Activated CD4-positive, alpha-beta memory T cell treated with anti-CD3 and anti-CD28 coated beads for 36 hours (primary cell): Measurements from ENCODE around the gene EREG. TPM values are rescaled to one million over a fixed set of nuclear protein-coding genes. Genes with fewer than 3 reads are reported as not detected.

ENCODE experiments used
- CTCF ChIA-PET: fragments of 350-600 bp; sonication (Branson Sonifier 250); formaldehyde crosslinking; loops from one replicate; lab custom pipeline; 2021; ENCODE audit warnings: antibody characterized with exemption, inconsistent platforms; lab: Charles Lee
- POLR2A ChIA-PET: fragments of 350-600 bp; sonication (Branson Sonifier 250); formaldehyde crosslinking; loops from one replicate; lab custom pipeline; 2021; ENCODE audit warnings: antibody characterized with exemption; lab: Charles Lee
- DNase-seq: peaks from one replicate; pipeline ENCODE4 v3.0.0-alpha.2; 2020
- H3K27ac Mint-ChIP-seq: one replicate; pipeline ENCODE4 v1.8.0; 2021; ENCODE audit warnings: mixed read lengths
- H3K27me3 Mint-ChIP-seq: one replicate; pipeline ENCODE4 v1.8.0; 2021; ENCODE audit warnings: mixed read lengths
- H3K36me3 Mint-ChIP-seq: one replicate; pipeline ENCODE4 v1.8.0; 2021; ENCODE audit warnings: mixed read lengths
- H3K4me1 Mint-ChIP-seq: one replicate; pipeline ENCODE4 v1.8.0; 2021; ENCODE audit warnings: low read depth, mixed read lengths
- H3K4me3 Mint-ChIP-seq: one replicate; pipeline ENCODE4 v1.8.0; 2021; ENCODE audit warnings: mild to moderate bottlenecking, mixed read lengths
- H3K9me3 Mint-ChIP-seq: one replicate; pipeline ENCODE4 v1.8.0; 2021; ENCODE audit warnings: mixed read lengths
- intact Hi-C: fragments of 100-400 bp; cut with micrococcal nuclease; formaldehyde crosslinking; loops from one replicate; pipeline ENCODE4 v1.15.1; 2023
- total RNA-seq, 2 experiments: library from RNA; stranded (reverse); gene quantifications; one replicate each; pipeline ENCODE4 v1.2.3, GENCODE V29; 2021

The EREG gene
- total RNA-seq, 2 experiments from 2014 or later = not detected

DNA sequence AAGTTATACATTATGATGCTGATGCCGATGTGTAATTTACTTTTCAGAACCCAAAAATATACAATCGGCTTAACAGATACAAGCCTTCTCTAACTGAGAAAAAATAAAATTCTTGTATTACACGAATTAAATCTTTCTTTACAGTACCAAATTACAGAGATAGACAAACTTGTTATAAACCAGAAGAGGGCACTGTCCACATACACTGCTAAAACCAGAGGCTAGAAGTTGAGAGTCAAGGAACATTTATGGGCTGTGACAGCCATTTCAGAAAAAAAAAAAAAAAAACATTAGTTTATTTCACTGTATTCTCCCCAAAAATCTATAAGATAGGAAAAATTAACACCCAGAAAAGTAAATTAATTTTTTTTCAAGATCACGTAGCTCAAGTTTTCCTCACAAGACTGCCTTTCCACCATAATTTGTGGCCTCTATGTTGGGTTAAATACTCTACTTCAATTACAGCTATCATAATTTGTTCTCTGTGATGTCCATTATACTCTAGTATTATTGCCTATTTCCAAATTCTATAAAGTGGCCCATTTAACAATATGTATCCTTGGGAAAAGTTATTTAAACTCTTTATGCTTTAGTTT, 12.0 kb downstream of the EREG start:
- ChIA-PET CTCF (interaction anchor here (0.6 to 4.4 kb wide), 14 partner anchors 8 to 1193 kb away, joined by 3 to 30 read pairs (median 3); partner anchors contain the start of gene AREG), POLR2A (interaction anchor here (0.7 kb wide), 1 partner anchor 101 kb away, joined by 6 read pairs; no protein-coding TSS in a partner anchor)
- H3K36me3 Mint-ChIP-seq = no peaks in the 10 kb centered on the region
- no peak overlapping the region for H3K27ac Mint-ChIP-seq
- DNase-seq = no peak
- H3K4me1 Mint-ChIP-seq = peaks cover 3% of the 10 kb centered on the region
- intact Hi-C loops = loop anchor here (1.0 kb wide), 3 partner anchors 155 to 298 kb away; no protein-coding TSS in a partner anchor
- H3K9me3 Mint-ChIP-seq = no peaks in the 10 kb centered on the region
- H3K4me3 Mint-ChIP-seq = no peak overlapping the region
- peaks cover 5% of the 10 kb centered on the region for H3K27me3 Mint-ChIP-seq

DNA sequence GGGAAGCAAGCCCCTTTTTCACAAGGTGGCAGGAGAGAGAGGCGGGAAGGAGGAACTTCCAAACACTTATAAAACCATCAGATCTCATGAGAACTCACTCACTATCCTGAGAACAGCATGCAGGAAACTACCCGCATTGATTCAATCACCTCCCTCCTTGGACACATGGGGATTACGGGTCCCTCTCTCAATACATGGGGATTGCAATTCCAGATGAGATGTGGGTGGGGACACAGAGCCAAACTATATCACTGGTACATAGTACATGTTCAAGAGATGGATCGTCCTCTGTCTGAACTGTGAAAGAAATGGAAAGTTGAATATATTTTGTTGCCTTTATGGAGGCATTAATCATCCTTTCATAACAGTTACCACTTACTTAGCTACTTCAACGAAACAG, 12.8 kb downstream of the EREG start:
- no peak overlapping the region for H3K4me3 Mint-ChIP-seq
- no peak for DNase-seq
- ChIA-PET POLR2A (interaction anchor here (0.7 kb wide), 1 partner anchor 101 kb away, joined by 6 read pairs; no protein-coding TSS in a partner anchor), CTCF (interaction anchor here (0.7 to 4.4 kb wide), 12 partner anchors 7 to 1138 kb away, joined by 3 to 30 read pairs (median 3); partner anchors contain the start of gene AREG)
- intact Hi-C loops = loop anchor here (1.0 kb wide), 3 partner anchors 155 to 298 kb away; no protein-coding TSS in a partner anchor
- no peaks in the 10 kb centered on the region for H3K9me3 Mint-ChIP-seq
- H3K36me3 Mint-ChIP-seq = no peaks in the 10 kb centered on the region
- peaks cover 8% of the 10 kb centered on the region for H3K27me3 Mint-ChIP-seq
- no peak overlapping the region for H3K27ac Mint-ChIP-seq
- H3K4me1 Mint-ChIP-seq = peaks cover 3% of the 10 kb centered on the region

DNA sequence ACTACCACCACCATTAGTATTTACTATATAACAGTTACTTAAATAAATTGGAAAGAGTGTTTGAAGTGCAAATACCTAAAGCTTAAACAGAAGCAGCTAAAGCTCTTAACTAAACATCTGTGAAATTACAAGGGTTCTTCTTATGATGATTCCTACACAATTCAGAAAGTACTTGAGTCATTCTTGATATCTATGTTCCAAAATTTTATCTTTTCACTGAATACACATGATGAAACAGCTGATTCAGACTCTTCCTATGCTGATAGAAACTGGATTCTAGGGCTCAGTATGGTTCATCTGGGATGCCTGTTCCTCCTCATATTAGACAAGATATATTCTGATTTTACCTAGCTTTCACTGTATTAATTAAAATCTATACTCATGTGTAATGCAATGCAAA, 13.6 kb downstream of the EREG start:
- H3K4me1 Mint-ChIP-seq = peaks cover 3% of the 10 kb centered on the region
- POLR2A ChIA-PET = no interaction called here
- CTCF ChIA-PET = interaction anchor here (0.9 to 4.4 kb wide), 5 partner anchors 154 to 297 kb away, joined by 3 to 30 read pairs (median 20); no protein-coding TSS in a partner anchor

DNA sequence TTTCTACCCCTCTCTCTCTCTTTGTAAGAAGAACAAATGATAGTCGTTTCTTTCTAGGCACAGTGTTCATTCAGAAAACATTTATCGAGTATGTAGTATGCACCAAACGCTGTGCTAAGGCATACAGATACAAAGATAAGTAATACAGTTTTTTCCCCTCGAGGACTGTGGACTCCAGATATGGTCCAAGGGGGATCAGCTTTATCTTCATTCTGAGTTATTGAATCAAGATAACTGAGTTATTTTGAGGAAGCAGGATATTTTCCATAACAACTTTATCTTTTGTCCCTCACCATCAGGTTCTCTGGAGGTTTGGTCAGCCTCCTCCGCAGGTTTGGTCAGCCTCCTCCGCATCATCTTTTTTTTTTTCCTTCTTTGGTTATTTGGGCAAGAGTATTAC, 15.0 kb downstream of the EREG start:
- intact Hi-C loops = no loop called here
- Mint-ChIP-seq H3K4me1 (no peaks in the 10 kb centered on the region), H3K4me3 (no peak overlapping the region), H3K9me3 (no peaks in the 10 kb centered on the region), H3K27me3 (peaks cover 6% of the 10 kb centered on the region), H3K27ac (no peak overlapping the region), H3K36me3 (no peaks in the 10 kb centered on the region)
- CTCF ChIA-PET = interaction anchor here (4.4 kb wide), 1 partner anchor 153 kb away, joined by 30 read pairs; no protein-coding TSS in a partner anchor
- DNase-seq = no peak
- POLR2A ChIA-PET = no interaction called here

More for the DNA sequence above, 13.6 kb downstream of the EREG start:
- Mint-ChIP-seq H3K36me3 (no peaks in the 10 kb centered on the region), H3K27me3 (peaks cover 9% of the 10 kb centered on the region), H3K27ac (no peak overlapping the region), H3K4me3 (no peak overlapping the region), H3K9me3 (no peaks in the 10 kb centered on the region)
- no peak for DNase-seq
- intact Hi-C loops = no loop called here

DNA sequence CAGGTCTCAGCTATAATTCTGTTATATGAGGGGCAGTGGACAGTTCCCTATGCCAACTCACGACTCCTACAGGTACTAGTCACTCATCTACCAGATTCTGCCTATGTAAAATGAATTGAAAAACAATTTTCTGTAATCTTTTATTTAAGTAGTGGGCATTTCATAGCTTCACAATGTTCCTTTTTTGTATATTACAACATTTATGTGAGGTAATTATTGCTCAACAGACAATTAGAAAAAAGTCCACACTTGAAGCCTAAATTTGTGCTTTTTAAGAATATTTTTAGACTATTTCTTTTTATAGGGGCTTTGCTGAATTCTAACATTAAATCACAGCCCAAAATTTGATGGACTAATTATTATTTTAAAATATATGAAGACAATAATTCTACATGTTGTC, 20.4 kb downstream of the EREG start:
- Mint-ChIP-seq H3K27ac (no peak overlapping the region), H3K9me3 (no peaks in the 10 kb centered on the region), H3K4me3 (no peak overlapping the region), H3K27me3 (peaks cover 9% of the 10 kb centered on the region), H3K36me3 (no peaks in the 10 kb centered on the region), H3K4me1 (no peaks in the 10 kb centered on the region)
- no peak for DNase-seq
- intact Hi-C loops = no loop called here
- POLR2A ChIA-PET = no interaction called here
- CTCF ChIA-PET = interaction anchor here (0.7 to 1.0 kb wide), 2 partner anchors 8 to 60 kb away, joined by 3 to 4 read pairs; partner anchors contain the start of gene AREG

DNA sequence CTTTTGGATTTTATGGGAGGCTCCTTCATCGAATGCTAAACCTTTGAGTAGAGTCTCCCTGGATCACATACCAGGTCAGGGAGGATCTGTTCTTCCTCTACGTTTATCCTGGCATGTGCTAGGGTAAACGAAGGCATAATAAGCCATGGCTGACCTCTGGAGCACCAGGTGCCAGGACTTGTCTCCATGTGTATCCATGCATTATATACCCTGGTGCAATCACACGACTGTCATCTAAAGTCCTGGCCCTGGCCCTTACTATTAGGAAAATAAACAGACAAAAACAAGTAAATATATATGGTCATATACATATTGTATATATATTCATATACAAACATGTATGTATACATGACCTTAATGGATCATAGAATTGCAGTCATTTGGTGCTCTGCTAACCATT, 21.2 kb downstream of the EREG start:
- POLR2A ChIA-PET = no interaction called here
- CTCF ChIA-PET = no interaction called here
- H3K27me3 Mint-ChIP-seq = peaks cover 9% of the 10 kb centered on the region

DNA sequence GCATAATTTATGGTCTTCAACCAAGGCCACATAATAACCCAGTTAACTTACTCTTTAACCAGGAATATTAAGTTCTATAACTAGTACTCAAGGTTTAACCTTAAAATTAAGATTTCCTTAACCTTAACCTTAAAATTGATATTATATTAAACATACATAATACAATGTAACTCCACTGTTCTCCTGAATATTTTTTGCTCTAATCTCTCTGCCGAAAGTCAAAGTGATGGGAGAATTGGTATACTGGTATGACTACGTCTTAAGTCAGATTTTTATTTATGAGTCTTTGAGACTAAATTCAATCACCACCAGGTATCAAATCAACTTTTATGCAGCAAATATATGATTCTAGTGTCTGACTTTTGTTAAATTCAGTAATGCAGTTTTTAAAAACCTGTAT, 22.8 kb downstream of the EREG start:
- Mint-ChIP-seq H3K36me3 (no peaks in the 10 kb centered on the region), H3K4me3 (no peak overlapping the region), H3K4me1 (no peaks in the 10 kb centered on the region), H3K27ac (no peak overlapping the region), H3K27me3 (peaks cover 5% of the 10 kb centered on the region), H3K9me3 (no peaks in the 10 kb centered on the region)
- CTCF ChIA-PET = no interaction called here
- intact Hi-C loops = no loop called here
- POLR2A ChIA-PET = no interaction called here
- DNase-seq = no peak

More for the DNA sequence above, 21.2 kb downstream of the EREG start:
- H3K9me3 Mint-ChIP-seq = no peaks in the 10 kb centered on the region
- H3K27ac Mint-ChIP-seq = no peak overlapping the region
- H3K4me3 Mint-ChIP-seq = no peak overlapping the region
- no peaks in the 10 kb centered on the region for H3K4me1 Mint-ChIP-seq
- no peaks in the 10 kb centered on the region for H3K36me3 Mint-ChIP-seq
- intact Hi-C loops = no loop called here
- no peak for DNase-seq

DNA sequence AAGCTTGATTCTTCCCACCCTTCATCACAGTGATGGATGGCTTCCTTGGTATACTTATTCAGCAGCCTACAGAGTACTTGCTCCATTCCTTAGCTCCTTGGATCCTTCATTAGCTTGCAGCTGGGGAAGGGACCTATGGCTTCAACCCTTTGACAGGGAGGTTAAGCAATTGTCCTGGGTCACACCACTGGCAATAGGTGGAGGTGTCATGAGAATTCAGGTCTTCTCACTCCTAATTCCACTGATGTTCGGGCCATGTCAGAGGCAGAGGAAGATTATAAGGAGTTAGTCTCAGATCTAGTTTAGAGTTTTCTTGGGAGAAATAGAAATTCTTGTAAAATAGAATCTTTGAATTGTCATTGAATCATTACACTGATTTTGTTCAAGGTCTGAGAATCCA, 24.5 kb downstream of the EREG start:
- Mint-ChIP-seq H3K36me3 (no peaks in the 10 kb centered on the region), H3K27me3 (peaks cover 5% of the 10 kb centered on the region), H3K4me3 (no peak overlapping the region), H3K27ac (no peak overlapping the region), H3K9me3 (no peaks in the 10 kb centered on the region), H3K4me1 (no peaks in the 10 kb centered on the region)
- DNase-seq = no peak
- POLR2A ChIA-PET = no interaction called here
- CTCF ChIA-PET = no interaction called here
- intact Hi-C loops = no loop called here

DNA sequence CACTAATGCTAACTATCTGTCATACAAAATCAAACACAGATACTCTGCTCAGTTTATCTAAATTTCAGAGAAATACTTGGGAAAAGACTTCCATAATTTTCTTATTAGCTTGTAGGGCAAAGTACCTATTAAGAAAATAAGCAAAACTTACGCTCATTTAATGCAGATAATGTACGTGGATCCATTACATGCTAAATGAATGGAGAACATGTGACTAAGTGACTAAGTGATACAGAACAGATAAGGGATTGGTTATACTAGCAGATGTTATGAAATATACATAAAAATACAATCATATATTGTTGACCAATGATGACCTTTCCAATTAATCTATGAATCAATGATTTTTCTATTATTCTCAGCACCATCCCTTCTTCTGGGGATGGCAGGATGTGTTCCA, 25.7 kb downstream of the EREG start:
- ChIA-PET POLR2A (no interaction called here), CTCF (no interaction called here)
- Mint-ChIP-seq H3K9me3 (no peaks in the 10 kb centered on the region), H3K4me3 (no peak overlapping the region), H3K27me3 (peaks cover 5% of the 10 kb centered on the region), H3K27ac (no peak overlapping the region), H3K4me1 (no peaks in the 10 kb centered on the region), H3K36me3 (no peaks in the 10 kb centered on the region)
- intact Hi-C loops = no loop called here
- DNase-seq = no peak

DNA sequence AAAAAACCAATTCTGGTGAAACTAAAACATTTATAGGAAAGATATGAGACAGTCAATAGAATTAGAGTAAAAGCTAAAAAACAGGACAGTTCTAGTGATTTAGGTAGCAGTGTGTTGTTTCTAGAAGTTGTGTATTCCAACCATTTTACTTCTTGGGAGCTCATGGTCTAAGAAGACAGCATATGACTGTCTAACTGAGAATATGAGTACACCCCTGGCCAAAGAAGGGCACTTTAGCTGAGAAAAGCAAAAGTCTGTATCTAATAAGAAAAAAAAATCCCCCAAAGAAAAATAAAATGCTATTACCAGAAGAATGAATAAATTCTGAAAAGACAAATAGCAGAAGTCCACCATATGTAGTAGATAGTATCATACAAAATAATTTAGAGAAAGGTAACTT, 26.4 kb downstream of the EREG start:
- DNase-seq = no peak
- no peak overlapping the region for H3K27ac Mint-ChIP-seq
- ChIA-PET CTCF (interaction anchor here (0.9 kb wide), 1 partner anchor 54 kb away, joined by 3 read pairs; the partner anchor contains the start of gene AREG), POLR2A (no interaction called here)
- H3K4me3 Mint-ChIP-seq = no peak overlapping the region
- no peaks in the 10 kb centered on the region for H3K4me1 Mint-ChIP-seq
- no peaks in the 10 kb centered on the region for H3K9me3 Mint-ChIP-seq
- H3K36me3 Mint-ChIP-seq = no peaks in the 10 kb centered on the region
- peaks cover 5% of the 10 kb centered on the region for H3K27me3 Mint-ChIP-seq
- intact Hi-C loops = no loop called here

DNA sequence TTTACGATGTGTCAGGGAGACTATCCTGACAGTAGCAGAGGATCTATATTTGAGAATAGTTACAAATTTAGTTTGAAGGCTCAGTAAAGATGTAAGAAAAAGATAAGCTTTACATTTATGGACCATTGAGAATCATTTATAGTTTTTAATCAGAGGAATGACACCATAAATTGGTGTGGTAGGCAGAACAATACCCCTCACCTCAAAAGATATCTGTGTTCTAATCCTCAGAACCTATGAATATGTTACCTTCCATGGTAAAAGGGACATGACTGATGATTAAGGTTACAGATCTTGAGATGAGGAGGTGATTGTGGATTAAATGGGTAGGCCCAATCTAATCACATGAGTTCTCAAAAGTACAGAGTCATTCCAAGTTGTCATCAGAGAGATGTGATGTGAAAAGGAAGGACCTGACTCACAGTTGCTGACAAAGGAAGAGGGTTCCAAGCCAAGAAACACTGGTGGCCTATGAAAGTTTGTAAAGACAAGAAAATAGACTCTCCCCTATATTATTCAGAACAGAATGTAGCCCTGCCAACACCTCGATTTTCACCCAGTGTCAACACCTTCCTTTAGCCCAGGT, 27.0 kb downstream of the EREG start:
- ChIA-PET CTCF (interaction anchor here (0.9 kb wide), 1 partner anchor 53 kb away, joined by 3 read pairs; the partner anchor contains the start of gene AREG), POLR2A (no interaction called here)
- H3K9me3 Mint-ChIP-seq = no peaks in the 10 kb centered on the region
- H3K4me1 Mint-ChIP-seq = no peaks in the 10 kb centered on the region
- intact Hi-C loops = no loop called here
- H3K27ac Mint-ChIP-seq = no peak overlapping the region
- H3K4me3 Mint-ChIP-seq = no peak overlapping the region
- peaks cover 5% of the 10 kb centered on the region for H3K27me3 Mint-ChIP-seq
- no peak for DNase-seq
- H3K36me3 Mint-ChIP-seq = no peaks in the 10 kb centered on the region

DNA sequence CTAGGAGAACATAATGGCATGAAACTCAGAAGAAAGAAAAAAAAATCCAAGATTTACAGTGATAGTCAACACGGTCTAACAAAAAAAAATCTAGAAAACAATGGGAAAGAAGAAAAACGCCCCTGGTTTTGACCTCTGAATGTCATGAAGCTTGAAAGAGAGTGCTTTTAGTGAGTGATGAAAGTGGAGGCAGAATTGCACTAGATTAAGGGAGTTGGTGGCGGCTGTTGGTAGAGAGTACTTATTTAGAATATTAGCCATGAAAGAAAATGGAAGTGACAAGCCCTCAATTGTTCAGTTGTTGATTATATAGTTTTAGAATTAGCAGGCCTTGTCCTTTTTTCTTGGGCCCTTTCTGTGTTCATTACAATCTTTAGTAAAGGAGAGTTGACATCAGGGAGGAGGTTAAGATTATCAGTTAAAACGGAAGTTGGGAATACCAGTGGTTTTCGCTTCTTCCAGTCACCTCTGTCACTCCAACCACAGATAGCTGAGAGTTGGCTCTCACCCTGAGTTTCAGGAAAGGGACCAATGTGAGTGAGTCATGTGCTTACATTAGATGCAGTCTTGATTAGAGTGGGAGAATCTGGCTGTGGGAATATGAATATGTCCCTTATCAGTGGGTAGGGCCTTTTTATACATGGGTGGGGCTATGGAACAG, 29.7 kb downstream of the EREG start:
- Mint-ChIP-seq H3K4me3 (no peak overlapping the region), H3K27me3 (peaks cover 5% of the 10 kb centered on the region), H3K9me3 (no peaks in the 10 kb centered on the region), H3K36me3 (no peaks in the 10 kb centered on the region), H3K4me1 (peaks cover 6% of the 10 kb centered on the region), H3K27ac (no peak overlapping the region)
- intact Hi-C loops = no loop called here
- ChIA-PET CTCF (no interaction called here), POLR2A (no interaction called here)
- DNase-seq = no peak
